HG02884 (cell line): ENCODE data around the gene ME3.

Experiments
- ATAC-seq: cut with Tn5 transposase; IDR thresholded peaks from one replicate; pipeline ENCODE4 v1.9.1; 2021; ENCODE audit warnings: mild to moderate bottlenecking, moderate library complexity; ENCODE audit not compliant: unreplicated experiment

ME3 gene

DNA sequence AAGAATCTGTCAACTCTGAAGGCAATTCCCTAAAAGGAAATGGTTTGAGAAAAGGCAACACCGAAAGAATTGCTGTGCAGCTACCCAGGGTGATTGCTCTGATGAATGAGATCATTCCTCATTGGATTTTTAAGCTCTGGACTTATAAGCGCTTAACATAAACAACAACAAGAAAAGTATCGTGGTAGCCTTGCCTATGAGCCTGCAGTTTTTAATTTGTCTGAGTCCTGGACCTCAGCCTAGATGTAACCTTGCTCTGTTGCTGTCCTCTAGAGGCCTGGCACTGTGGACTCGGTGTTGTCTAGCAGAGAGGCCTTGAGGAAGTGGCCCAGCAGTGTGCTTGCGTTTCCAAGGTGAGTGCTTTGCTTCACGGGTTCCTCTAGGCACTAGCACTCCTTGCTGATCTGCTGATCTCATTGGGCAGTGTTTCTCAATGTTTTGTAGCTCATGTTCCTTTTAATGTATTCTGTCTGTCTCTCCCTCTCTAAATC, 277.3 kb downstream of the ME3 start:
- no peak for ATAC-seq
